ENCODE measurements around the gene IER5L. TPM values are rescaled to one million over a fixed set of nuclear protein-coding genes. Genes with fewer than 3 reads are reported as not detected.
A peak's percentile ranks its signal among the peaks of the same experiment; 100 is the strongest.

IER5L gene
- total and polyA plus RNA-seq, 9 of the 15 experiments (the other 6 are each of a cell fraction or from before 2014, with no cell fraction given): 0.14 to 11.9 (median 0.52) TPM

DNA sequence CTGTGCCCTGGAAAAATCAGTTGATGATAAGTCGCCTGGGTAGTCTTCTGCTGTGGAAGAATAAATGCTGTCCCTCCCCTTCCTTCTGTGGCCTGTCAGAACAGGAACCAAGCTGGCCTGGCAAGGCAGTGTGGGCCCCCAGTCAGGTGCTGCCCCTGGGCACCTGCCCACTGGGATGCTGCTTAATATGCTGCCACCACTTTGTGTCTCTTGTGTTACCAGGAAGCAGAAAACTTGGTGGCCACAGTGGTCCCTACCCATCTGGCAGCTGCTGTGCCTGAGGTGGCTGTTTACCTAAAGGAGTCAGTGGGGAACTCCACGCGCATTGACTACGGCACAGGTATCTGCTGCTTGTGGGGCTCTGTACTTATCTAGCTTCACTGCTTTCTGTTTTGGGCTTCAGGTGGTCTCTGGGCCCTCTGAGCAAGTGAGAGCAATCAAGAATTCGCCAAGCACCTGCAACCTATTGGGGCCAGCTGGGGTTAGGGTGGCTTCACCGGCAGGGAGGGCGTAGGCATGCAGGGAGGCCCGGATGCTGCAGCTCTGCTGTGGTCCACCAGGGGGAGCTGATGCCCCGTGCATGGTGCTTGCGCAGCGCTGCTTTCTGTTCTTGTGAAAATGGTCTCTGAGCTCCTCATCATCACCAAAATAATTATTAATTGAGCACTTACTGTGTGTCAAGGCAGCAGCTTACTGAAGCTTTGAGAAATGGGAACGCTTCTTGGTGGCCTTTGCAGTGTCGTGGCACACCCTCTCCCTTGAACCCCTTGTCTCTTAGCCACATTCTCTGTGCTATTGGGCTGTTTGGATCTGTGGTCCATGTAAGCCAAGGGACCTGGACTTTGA is 46.5 kb downstream of the IER5L start (continued):
- TF ChIP-seq, protein P1, sequence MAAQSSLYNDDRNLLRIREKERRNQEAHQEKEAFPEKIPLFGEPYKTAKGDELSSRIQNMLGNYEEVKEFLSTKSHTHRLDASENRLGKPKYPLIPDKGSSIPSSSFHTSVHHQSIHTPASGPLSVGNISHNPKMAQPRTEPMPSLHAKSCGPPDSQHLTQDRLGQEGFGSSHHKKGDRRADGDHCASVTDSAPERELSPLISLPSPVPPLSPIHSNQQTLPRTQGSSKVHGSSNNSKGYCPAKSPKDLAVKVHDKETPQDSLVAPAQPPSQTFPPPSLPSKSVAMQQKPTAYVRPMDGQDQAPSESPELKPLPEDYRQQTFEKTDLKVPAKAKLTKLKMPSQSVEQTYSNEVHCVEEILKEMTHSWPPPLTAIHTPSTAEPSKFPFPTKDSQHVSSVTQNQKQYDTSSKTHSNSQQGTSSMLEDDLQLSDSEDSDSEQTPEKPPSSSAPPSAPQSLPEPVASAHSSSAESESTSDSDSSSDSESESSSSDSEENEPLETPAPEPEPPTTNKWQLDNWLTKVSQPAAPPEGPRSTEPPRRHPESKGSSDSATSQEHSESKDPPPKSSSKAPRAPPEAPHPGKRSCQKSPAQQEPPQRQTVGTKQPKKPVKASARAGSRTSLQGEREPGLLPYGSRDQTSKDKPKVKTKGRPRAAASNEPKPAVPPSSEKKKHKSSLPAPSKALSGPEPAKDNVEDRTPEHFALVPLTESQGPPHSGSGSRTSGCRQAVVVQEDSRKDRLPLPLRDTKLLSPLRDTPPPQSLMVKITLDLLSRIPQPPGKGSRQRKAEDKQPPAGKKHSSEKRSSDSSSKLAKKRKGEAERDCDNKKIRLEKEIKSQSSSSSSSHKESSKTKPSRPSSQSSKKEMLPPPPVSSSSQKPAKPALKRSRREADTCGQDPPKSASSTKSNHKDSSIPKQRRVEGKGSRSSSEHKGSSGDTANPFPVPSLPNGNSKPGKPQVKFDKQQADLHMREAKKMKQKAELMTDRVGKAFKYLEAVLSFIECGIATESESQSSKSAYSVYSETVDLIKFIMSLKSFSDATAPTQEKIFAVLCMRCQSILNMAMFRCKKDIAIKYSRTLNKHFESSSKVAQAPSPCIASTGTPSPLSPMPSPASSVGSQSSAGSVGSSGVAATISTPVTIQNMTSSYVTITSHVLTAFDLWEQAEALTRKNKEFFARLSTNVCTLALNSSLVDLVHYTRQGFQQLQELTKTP (IDR thresholded peaks at IDR 0.05; ENCODE audit: low read depth in 1 of 2, partially characterized antibody in 2 of 2): no peak
- TF ChIP-seq BRF1 (IDR thresholded peaks at IDR 0.05; ENCODE audit: borderline replicate concordance, extremely low read depth, insufficient read length) (no peak), CHD2 (IDR thresholded peaks at IDR 0.05; ENCODE audit: low read depth, low read length) (no peak), NCOA2 (IDR thresholded peaks at IDR 0.05; ENCODE audit: partially characterized antibody in 2 of 2) (no peak), NR3C1 (CRISPR knock-in tag; IDR thresholded peaks at IDR 0.05) (no peak), POLR2B (IDR thresholded peaks at IDR 0.05; ENCODE audit: low read depth, partially characterized antibody) (no peak), PHTF2 (CRISPR knock-in tag; IDR thresholded peaks at IDR 0.05) (no peak), E2F1 (CRISPR knock-in tag; IDR thresholded peaks at IDR 0.05) (no peak), HNRNPK (IDR thresholded peaks at IDR 0.05; ENCODE audit: low read depth, low read length, poor library complexity, severe bottlenecking) (no peak), KHSRP (IDR thresholded peaks at IDR 0.05) (no peak), ATF4 (CRISPR knock-in tag; IDR thresholded peaks at IDR 0.05) (no peak), DMBX1 (CRISPR knock-in tag; IDR thresholded peaks at IDR 0.05; ENCODE audit: borderline replicate concordance) (no peak), ZNF23 (CRISPR knock-in tag; IDR thresholded peaks at IDR 0.05) (no peak), GATAD2B (IDR thresholded peaks at IDR 0.05; ENCODE audit: borderline replicate concordance) (no peak)
- TF ChIP-seq, protein P2, sequence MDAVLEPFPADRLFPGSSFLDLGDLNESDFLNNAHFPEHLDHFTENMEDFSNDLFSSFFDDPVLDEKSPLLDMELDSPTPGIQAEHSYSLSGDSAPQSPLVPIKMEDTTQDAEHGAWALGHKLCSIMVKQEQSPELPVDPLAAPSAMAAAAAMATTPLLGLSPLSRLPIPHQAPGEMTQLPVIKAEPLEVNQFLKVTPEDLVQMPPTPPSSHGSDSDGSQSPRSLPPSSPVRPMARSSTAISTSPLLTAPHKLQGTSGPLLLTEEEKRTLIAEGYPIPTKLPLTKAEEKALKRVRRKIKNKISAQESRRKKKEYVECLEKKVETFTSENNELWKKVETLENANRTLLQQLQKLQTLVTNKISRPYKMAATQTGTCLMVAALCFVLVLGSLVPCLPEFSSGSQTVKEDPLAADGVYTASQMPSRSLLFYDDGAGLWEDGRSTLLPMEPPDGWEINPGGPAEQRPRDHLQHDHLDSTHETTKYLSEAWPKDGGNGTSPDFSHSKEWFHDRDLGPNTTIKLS (IDR thresholded peaks at IDR 0.05; ENCODE audit: borderline replicate concordance, low read depth): no peak
- TF ChIP-seq, protein P3, sequence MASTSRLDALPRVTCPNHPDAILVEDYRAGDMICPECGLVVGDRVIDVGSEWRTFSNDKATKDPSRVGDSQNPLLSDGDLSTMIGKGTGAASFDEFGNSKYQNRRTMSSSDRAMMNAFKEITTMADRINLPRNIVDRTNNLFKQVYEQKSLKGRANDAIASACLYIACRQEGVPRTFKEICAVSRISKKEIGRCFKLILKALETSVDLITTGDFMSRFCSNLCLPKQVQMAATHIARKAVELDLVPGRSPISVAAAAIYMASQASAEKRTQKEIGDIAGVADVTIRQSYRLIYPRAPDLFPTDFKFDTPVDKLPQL (IDR thresholded peaks at IDR 0.05; ENCODE audit: extremely low read depth, insufficient read length): no peak
- TF ChIP-seq, protein P4, sequence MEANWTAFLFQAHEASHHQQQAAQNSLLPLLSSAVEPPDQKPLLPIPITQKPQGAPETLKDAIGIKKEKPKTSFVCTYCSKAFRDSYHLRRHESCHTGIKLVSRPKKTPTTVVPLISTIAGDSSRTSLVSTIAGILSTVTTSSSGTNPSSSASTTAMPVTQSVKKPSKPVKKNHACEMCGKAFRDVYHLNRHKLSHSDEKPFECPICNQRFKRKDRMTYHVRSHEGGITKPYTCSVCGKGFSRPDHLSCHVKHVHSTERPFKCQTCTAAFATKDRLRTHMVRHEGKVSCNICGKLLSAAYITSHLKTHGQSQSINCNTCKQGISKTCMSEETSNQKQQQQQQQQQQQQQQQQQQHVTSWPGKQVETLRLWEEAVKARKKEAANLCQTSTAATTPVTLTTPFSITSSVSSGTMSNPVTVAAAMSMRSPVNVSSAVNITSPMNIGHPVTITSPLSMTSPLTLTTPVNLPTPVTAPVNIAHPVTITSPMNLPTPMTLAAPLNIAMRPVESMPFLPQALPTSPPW (CRISPR knock-in tag; IDR thresholded peaks at IDR 0.05): peak; percentile 37; the same call in 1 of the 2 replicates

Measured in K562 (cell line).